OCI-LY7 (cell line): ENCODE data around the gene HORMAD2. TPM values are rescaled to one million over a fixed set of nuclear protein-coding genes. Genes with fewer than 3 reads are reported as not detected.

ENCODE experiments used
- BruUV-seq: library from RNA; stranded (reverse); fragments of 400-500 nt; replicated peaks from 2 replicates; lab custom pipeline; 2021; lab: Mats Ljungman, UMichigan
- CTCF ChIA-PET: fragments of 300-600 bp; sonication (Branson Sonifier 250); formaldehyde crosslinking; loops from one replicate; lab custom pipeline; 2022; ENCODE audit warnings: antibody characterized with exemption; ENCODE audit not compliant: unreplicated experiment; lab: Charles Lee
- POLR2A ChIA-PET: fragments of 300-600 bp; sonication (Branson Sonifier 250); formaldehyde crosslinking; loops from one replicate; lab custom pipeline; 2022; ENCODE audit warnings: antibody characterized with exemption; lab: Charles Lee
- DNase-seq: peaks from one replicate; pipeline ENCODE4 v3.0.0-alpha.2; 2015; ENCODE audit warnings: low spot score
- H2AFZ ChIP-seq: fragments of 200-600 bp; sonication (generic), shearing (Covaris generic); 2 replicates; pipeline ENCODE4 v1.6.1; 2014; ENCODE audit warnings: mild to moderate bottlenecking, antibody characterized with exemption, low read length, moderate library complexity
- H3K27ac ChIP-seq: fragments of 200-600 bp; sonication (generic); 2 replicates; pipeline ENCODE4 v1.5.1; 2014; ENCODE audit warnings: mixed run types, low read depth, mild to moderate bottlenecking, moderate library complexity, low read length, inconsistent platforms; ENCODE audit not compliant: poor library complexity, severe bottlenecking
- H3K36me3 ChIP-seq: fragments of 200-600 bp; sonication (generic); 2 replicates; pipeline ENCODE4 v1.6.1; 2014; ENCODE audit warnings: mild to moderate bottlenecking, antibody characterized with exemption, low read length, moderate library complexity, mixed read lengths; ENCODE audit not compliant: insufficient read depth
- H3K4me1 ChIP-seq: fragments of 200-600 bp; sonication (generic); 2 replicates; pipeline ENCODE4 v1.5.1; 2014; ENCODE audit warnings: mild to moderate bottlenecking, low read length; ENCODE audit not compliant: insufficient read depth, poor library complexity, severe bottlenecking
- H3K4me2 ChIP-seq: fragments of 200-600 bp; sonication (generic); 2 replicates; pipeline ENCODE4 v1.6.1; 2014; ENCODE audit warnings: mild to moderate bottlenecking, low read length
- H3K4me3 ChIP-seq: fragments of 200-600 bp; sonication (generic); 2 replicates; pipeline ENCODE4 v1.5.1; 2014; ENCODE audit warnings: mild to moderate bottlenecking, low read depth, low read length; ENCODE audit not compliant: poor library complexity, severe bottlenecking
- H3K79me2 ChIP-seq: fragments of 200-600 bp; sonication (generic); 2 replicates; pipeline ENCODE4 v1.6.1; 2016; ENCODE audit warnings: low read depth, mild to moderate bottlenecking, low read length, moderate library complexity, mixed read lengths; ENCODE audit not compliant: insufficient read depth
- H3K9me2 ChIP-seq: fragments of 200-600 bp; sonication (generic); 2 replicates; pipeline ENCODE4 v1.6.1; 2016; ENCODE audit warnings: mild to moderate bottlenecking, low read length, mixed read lengths; ENCODE audit not compliant: insufficient read depth
- H3K9me3 ChIP-seq: fragments of 200-600 bp; sonication (generic); 2 replicates; pipeline ENCODE4 v1.6.1; 2014; ENCODE audit warnings: mild to moderate bottlenecking, mixed run types, low read length, mixed read lengths
- H4K20me1 ChIP-seq: fragments of 200-600 bp; sonication (generic); 2 replicates; pipeline ENCODE4 v1.6.1; 2014; ENCODE audit warnings: mild to moderate bottlenecking, antibody characterized with exemption, low read length, moderate library complexity, mixed read lengths; ENCODE audit not compliant: insufficient read depth
- CTCF ChIP-seq: fragments of 200-600 bp; sonication (generic); conservative IDR thresholded peaks from 2 replicates; pipeline ENCODE4 v1.5.1; 2014; ENCODE audit warnings: mild to moderate bottlenecking, antibody characterized with exemption, low read length, moderate library complexity, mixed read lengths
- EZH2phosphoT487 ChIP-seq: fragments of 200-600 bp; sonication (generic); IDR thresholded peaks from 2 replicates; pipeline ENCODE4 v1.6.1; 2018; ENCODE audit warnings: low read depth, borderline replicate concordance, mild to moderate bottlenecking, mixed run types, antibody characterized with exemption, low read length, moderate library complexity, mixed read lengths
- intact Hi-C: fragments of 100-400 bp; cut with micrococcal nuclease; formaldehyde crosslinking; loops from one replicate; pipeline ENCODE4 v1.10.0; 2022; ENCODE audit not compliant: unreplicated experiment
- total RNA-seq, 2 experiments: library from RNA; depleted of rRNA in 1 of 2; stranded (reverse); fragments of >200 nt in 1 of 2; shearing (Covaris generic) in 1 of 2; gene quantifications; 2 replicates each; pipeline ENCODE4 v1.2.3, GENCODE V29; 2014 to 2022

HORMAD2 gene
- total RNA-seq, 2 experiments from 2014 or later = not detected

DNA sequence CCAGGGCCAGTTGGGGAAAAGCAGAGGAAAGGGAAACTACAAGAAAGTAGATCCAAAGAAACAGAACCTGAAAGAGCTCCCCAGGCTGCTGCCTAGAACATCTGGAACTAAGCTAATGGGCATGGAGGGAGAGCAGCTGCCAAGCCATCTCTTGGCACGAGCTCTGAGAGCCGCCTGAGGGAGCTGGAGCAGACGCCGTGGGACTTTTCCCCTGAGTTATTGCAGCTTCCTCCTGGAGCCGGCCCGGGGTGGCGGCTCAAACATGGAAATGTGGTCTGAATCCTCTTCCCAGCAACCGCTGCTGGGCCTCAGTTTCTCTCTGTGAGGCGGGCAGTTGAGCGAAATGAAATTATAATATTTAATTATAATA, 124.5 kb downstream of the HORMAD2 start:
- no peak overlapping the region for H3K4me2 ChIP-seq
- no peak for DNase-seq

GRCh38 chr22:30205281-30206115, 125.2 kb downstream of the HORMAD2 start:
- no peak overlapping the region for H3K4me2 ChIP-seq
- H3K9me3 ChIP-seq = no peaks in the 10 kb centered on the region
- intact Hi-C loops = no loop called here
- no peak overlapping the region for H2AFZ ChIP-seq
- TF ChIP-seq EZH2phosphoT487 = no peak
- TF ChIP-seq CTCF = no peak
- H3K4me3 ChIP-seq = no peak overlapping the region
- no TSS peak for BruUV-seq
- H4K20me1 ChIP-seq = no peaks in the 10 kb centered on the region
- ChIA-PET CTCF (no interaction called here), POLR2A (no interaction called here)
- no peak for DNase-seq
- H3K4me1 ChIP-seq = no peaks in the 10 kb centered on the region
- no peaks in the 10 kb centered on the region for H3K36me3 ChIP-seq
- H3K79me2 ChIP-seq = no peaks in the 10 kb centered on the region
- no peaks in the 10 kb centered on the region for H3K9me2 ChIP-seq
- H3K27ac ChIP-seq = no peak overlapping the region

More for the DNA sequence above, 124.5 kb downstream of the HORMAD2 start:
- intact Hi-C loops = no loop called here
- ChIA-PET CTCF (no interaction called here), POLR2A (interaction anchor here (0.7 to 1.2 kb wide), 2 partner anchors 16 to 34 kb away, joined by 3 read pairs; no protein-coding TSS in a partner anchor)
- Histone ChIP-seq H3K9me2 (no peaks in the 10 kb centered on the region), H3K27ac (no peak overlapping the region), H2AFZ (no peak overlapping the region), H3K4me1 (no peaks in the 10 kb centered on the region), H3K4me3 (no peak overlapping the region), H3K9me3 (no peaks in the 10 kb centered on the region), H4K20me1 (no peaks in the 10 kb centered on the region), H3K36me3 (no peaks in the 10 kb centered on the region), H3K79me2 (no peaks in the 10 kb centered on the region)
- no TSS peak for BruUV-seq
- TF ChIP-seq EZH2phosphoT487 = no peak
- TF ChIP-seq CTCF = no peak

GRCh38 chr22:30206944-30207343, 126.7 kb downstream of the HORMAD2 start:
- BruUV-seq = no TSS peak
- Histone ChIP-seq H3K4me3 (no peak overlapping the region), H4K20me1 (no peaks in the 10 kb centered on the region), H3K4me2 (no peak overlapping the region), H2AFZ (no peak overlapping the region), H3K9me2 (no peaks in the 10 kb centered on the region), H3K79me2 (no peaks in the 10 kb centered on the region), H3K36me3 (no peaks in the 10 kb centered on the region), H3K4me1 (no peaks in the 10 kb centered on the region), H3K27ac (no peak overlapping the region), H3K9me3 (no peaks in the 10 kb centered on the region)
- CTCF ChIA-PET = no interaction called here
- no peak for TF ChIP-seq EZH2phosphoT487
- TF ChIP-seq CTCF = no peak
- no peak for DNase-seq
- intact Hi-C loops = no loop called here
- POLR2A ChIA-PET = no interaction called here
